ENCODE measurements around the gene S100PBP. TPM values are rescaled to one million over a fixed set of nuclear protein-coding genes. Genes with fewer than 3 reads are reported as not detected.
A peak's percentile ranks its signal among the peaks of the same experiment; 100 is the strongest.

Gene S100PBP
- total and polyA plus RNA-seq, 9 of the 15 experiments (the other 6 are each of a cell fraction or from before 2014, with no cell fraction given): 22.9 to 60.2 (median 32.9) TPM

- peak; percentile 34 for TF ChIP-seq ZNF316 (IDR thresholded peaks at IDR 0.05)
- 0 out of 2 replicates have a peak, but pooled peaks have one; percentile 12 for TF ChIP-seq ATF1 (CRISPR knock-in tag; IDR thresholded peaks at IDR 0.05)
- peak; percentile 81 for TF ChIP-seq ATF1 (tag; IDR thresholded peaks at IDR 0.05)
- TF ChIP-seq, protein P1, sequence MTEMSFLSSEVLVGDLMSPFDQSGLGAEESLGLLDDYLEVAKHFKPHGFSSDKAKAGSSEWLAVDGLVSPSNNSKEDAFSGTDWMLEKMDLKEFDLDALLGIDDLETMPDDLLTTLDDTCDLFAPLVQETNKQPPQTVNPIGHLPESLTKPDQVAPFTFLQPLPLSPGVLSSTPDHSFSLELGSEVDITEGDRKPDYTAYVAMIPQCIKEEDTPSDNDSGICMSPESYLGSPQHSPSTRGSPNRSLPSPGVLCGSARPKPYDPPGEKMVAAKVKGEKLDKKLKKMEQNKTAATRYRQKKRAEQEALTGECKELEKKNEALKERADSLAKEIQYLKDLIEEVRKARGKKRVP (CRISPR knock-in tag; IDR thresholded peaks at IDR 0.05): peak; percentile 100
- peak; percentile 79 for TF ChIP-seq CBX1 (IDR thresholded peaks at IDR 0.05; ENCODE audit: low read depth)
- peak; percentile 58 for TF ChIP-seq CBFA2T3 (IDR thresholded peaks at IDR 0.05)
- peak; percentile 94 for TF ChIP-seq POLR2G (IDR thresholded peaks at IDR 0.05; ENCODE audit: low read depth, low read length)
- no peak for TF ChIP-seq FOXA1 (IDR thresholded peaks at IDR 0.05; ENCODE audit: borderline replicate concordance)
- TF ChIP-seq GTF2E2 (tag; IDR thresholded peaks at IDR 0.05): peak; percentile 79
- peak; percentile 84 for TF ChIP-seq CTBP1 (IDR thresholded peaks at IDR 0.05; ENCODE audit: borderline replicate concordance)
- TF ChIP-seq, protein P2, sequence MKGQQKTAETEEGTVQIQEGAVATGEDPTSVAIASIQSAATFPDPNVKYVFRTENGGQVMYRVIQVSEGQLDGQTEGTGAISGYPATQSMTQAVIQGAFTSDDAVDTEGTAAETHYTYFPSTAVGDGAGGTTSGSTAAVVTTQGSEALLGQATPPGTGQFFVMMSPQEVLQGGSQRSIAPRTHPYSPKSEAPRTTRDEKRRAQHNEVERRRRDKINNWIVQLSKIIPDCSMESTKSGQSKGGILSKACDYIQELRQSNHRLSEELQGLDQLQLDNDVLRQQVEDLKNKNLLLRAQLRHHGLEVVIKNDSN (CRISPR knock-in tag; IDR thresholded peaks at IDR 0.05): peak; percentile 76
- TF ChIP-seq C11orf30 (IDR thresholded peaks at IDR 0.05; ENCODE audit: low read depth): peak; percentile 78
- peak; percentile 50 for TF ChIP-seq BRD9 (IDR thresholded peaks at IDR 0.05; ENCODE audit: low read depth, partially characterized antibody)
- TF ChIP-seq ZNF830 (CRISPR knock-in tag; IDR thresholded peaks at IDR 0.05): peak; percentile 79; the same call in 1 of the 2 replicates
- no peak for TF ChIP-seq ZNF695 (CRISPR knock-in tag; IDR thresholded peaks at IDR 0.05)
- TF ChIP-seq TCFL5 (CRISPR knock-in tag; conservative IDR thresholded peaks at IDR 0.05): no peak
- peak; percentile 75; the same call in 1 of the 2 replicates for TF ChIP-seq ZNF24 (IDR thresholded peaks at IDR 0.05)
- TF ChIP-seq RNF2 (IDR thresholded peaks at IDR 0.05): peak; percentile 99
- TF ChIP-seq, protein P3, sequence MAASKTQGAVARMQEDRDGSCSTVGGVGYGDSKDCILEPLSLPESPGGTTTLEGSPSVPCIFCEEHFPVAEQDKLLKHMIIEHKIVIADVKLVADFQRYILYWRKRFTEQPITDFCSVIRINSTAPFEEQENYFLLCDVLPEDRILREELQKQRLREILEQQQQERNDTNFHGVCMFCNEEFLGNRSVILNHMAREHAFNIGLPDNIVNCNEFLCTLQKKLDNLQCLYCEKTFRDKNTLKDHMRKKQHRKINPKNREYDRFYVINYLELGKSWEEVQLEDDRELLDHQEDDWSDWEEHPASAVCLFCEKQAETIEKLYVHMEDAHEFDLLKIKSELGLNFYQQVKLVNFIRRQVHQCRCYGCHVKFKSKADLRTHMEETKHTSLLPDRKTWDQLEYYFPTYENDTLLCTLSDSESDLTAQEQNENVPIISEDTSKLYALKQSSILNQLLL (CRISPR knock-in tag; IDR thresholded peaks at IDR 0.05; ENCODE audit: borderline replicate concordance): no peak
- TF ChIP-seq KLF16 (IDR thresholded peaks at IDR 0.05): peak; percentile 69; the same call in 1 of the 2 replicates
- peak; percentile 92 for TF ChIP-seq HCFC1 (IDR thresholded peaks at IDR 0.05; ENCODE audit: low read depth, low read length)
- TF ChIP-seq PBX2 (CRISPR knock-in tag; IDR thresholded peaks at IDR 0.05; ENCODE audit: low read depth): peak; percentile 88
- peak; percentile 93 for TF ChIP-seq PBX2 (tag; conservative IDR thresholded peaks at IDR 0.05; ENCODE audit: low read depth)
- peak; percentile 98 for TF ChIP-seq RBBP5 (IDR thresholded peaks at IDR 0.05; ENCODE audit: borderline replicate concordance, insufficient read depth, low read length, poor library complexity, severe bottlenecking)
- peak; percentile 87; the same call in 1 of the 2 replicates for TF ChIP-seq ZNF165 (CRISPR knock-in tag; IDR thresholded peaks at IDR 0.05; ENCODE audit: borderline replicate concordance)
Observed at GRCh38 chr1:32817159-32817814, at the start of gene S100PBP, which contains the start of gene YARS1 (continued).

Data from K562 (cell line).